ENCODE results near the gene LUZP1. TPM values are rescaled to one million over a fixed set of nuclear protein-coding genes. Genes with fewer than 3 reads are reported as not detected.

The LUZP1 gene
- total RNA-seq, 1 experiment from 2014 or later: 22.4 TPM

DNA sequence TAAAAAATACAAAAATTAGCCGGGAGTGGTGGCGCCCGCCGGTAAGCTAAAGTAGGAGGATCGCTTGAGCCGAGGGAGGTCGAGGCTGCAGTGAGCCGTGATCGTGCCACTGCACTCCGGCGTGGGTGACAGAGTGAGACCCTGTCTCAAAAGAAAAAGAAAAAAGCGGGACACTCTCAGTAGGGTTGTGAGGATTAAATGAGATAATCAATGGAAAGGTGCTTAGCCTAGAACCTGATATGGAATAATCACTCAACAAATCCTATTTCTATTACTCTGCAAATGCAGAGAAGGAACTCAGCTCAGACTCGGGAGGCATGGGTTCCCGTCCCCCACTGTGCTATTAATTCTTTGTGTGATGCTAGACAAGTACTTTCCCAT lies 529 bp upstream of the LUZP1 start:
- peak overlapping the region; percentile 93 for H3K9ac ChIP-seq (ENCODE audit: low read length)
- peak overlapping the region; percentile 86 to 89 for H3K4me3 ChIP-seq (replicated peaks in 1 of 2; ENCODE audit: low read depth in 1 of 2, low read length in 2 of 2)
- no peaks in the 10 kb centered on the region for H3K36me3 ChIP-seq (ENCODE audit: control insufficient read depth in 1 of 2, insufficient read depth in 2 of 2, low read length in 2 of 2)
- DNase-seq (ENCODE audit: low read depth, low spot score): no peak
- POLR2A ChIA-PET: interaction anchor here (0.7 to 2.8 kb wide), 9 partner anchors 9 to 315 kb away, joined by 3 to 19 read pairs (median 4); partner anchors contain the start of genes ASAP3 and KDM1A
- ATAC-seq: no peak; the same call in 1 of the 2 replicates
- H3K9me2 ChIP-seq (ENCODE audit: insufficient read depth): no peaks in the 10 kb centered on the region
- peak overlapping the region; percentile 80 for H3K4me2 ChIP-seq (ENCODE audit: low read length)
- intact Hi-C loops (cut with micrococcal nuclease): loop anchor here (5.0 kb wide), 1 partner anchor 67 kb away; no protein-coding TSS in a partner anchor
- TF ChIP-seq, protein P1, sequence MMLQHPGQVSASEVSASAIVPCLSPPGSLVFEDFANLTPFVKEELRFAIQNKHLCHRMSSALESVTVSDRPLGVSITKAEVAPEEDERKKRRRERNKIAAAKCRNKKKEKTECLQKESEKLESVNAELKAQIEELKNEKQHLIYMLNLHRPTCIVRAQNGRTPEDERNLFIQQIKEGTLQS (IDR thresholded peaks at IDR 0.05): no peak
- TF ChIP-seq, protein P2, sequence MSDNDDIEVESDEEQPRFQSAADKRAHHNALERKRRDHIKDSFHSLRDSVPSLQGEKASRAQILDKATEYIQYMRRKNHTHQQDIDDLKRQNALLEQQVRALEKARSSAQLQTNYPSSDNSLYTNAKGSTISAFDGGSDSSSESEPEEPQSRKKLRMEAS (IDR thresholded peaks at IDR 0.05): no peak
- RAD21 ChIA-PET (ENCODE audit: low non-redundant PET in 1 of 2, low total read pairs in 2 of 2, uncharacterized antibody in 2 of 2, unreplicated experiment in 2 of 2): interaction anchor here (0.6 to 1.6 kb wide), 4 partner anchors 15 to 352 kb away, joined by 3 to 10 read pairs (median 5); partner anchors contain the start of gene HTR1D (in 1 of the 2)
- H3K4me1 ChIP-seq (ENCODE audit: control insufficient read depth in 1 of 2, insufficient read depth in 2 of 2, low read length in 2 of 2): peaks cover 8 to 26% of the 10 kb centered on the region in 2 experiments
- no peaks in the 10 kb centered on the region for H3K9me3 ChIP-seq (ENCODE audit: control insufficient read depth in 1 of 2, insufficient read depth in 1 of 2, low read depth in 1 of 2, low read length in 2 of 2)
- H2AFZ ChIP-seq (ENCODE audit: low read depth, low read length, poor library complexity, severe bottlenecking): no peak overlapping the region
- H4K20me1 ChIP-seq (ENCODE audit: insufficient read depth): peaks cover 9% of the 10 kb centered on the region; the same call in 1 of the 2 replicates
- CTCF ChIA-PET: interaction anchor here (0.7 to 3.6 kb wide), 4 partner anchors 10 to 70 kb away, joined by 3 to 22 read pairs (median 6); no protein-coding TSS in a partner anchor
- H3K79me2 ChIP-seq (ENCODE audit: insufficient read depth, low read length): peaks cover 36% of the 10 kb centered on the region
- H3K27me3 ChIP-seq (ENCODE audit: insufficient read depth, low read length): no peaks in the 10 kb centered on the region
- H3K27ac ChIP-seq (ENCODE audit: low read depth, low read length): peak overlapping the region; percentile 75
- BruUV-seq (replicated peaks): TSS peak; percentile 85

DNA sequence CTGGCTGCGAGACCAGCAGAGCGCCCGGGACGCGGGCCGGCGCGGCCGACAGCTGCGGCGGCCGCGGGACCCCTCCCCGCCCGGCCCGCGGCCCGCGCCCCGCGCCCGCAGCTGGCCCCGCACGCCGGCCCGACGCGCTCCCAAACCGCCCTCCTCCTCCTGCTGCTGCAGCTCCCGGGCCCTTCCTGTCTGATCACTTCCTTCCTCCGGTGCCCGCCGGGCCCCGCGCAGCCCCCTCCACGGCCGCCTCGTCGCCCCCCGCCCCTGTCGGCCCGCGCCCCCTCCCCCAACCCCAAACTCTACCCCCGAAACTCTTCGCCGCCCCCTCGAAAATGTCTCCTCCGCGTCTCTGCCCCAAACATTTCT lies 594 bp downstream of the LUZP1 start:
- no TSS peak for BruUV-seq (replicated peaks)
- Histone ChIP-seq H3K27ac (ENCODE audit: low read depth, low read length) (peak overlapping the region; percentile 75), H3K36me3 (ENCODE audit: control insufficient read depth in 1 of 2, insufficient read depth in 2 of 2, low read length in 2 of 2) (no peaks in the 10 kb centered on the region), H3K27me3 (ENCODE audit: insufficient read depth, low read length) (no peaks in the 10 kb centered on the region), H3K79me2 (ENCODE audit: insufficient read depth, low read length) (peaks cover 46% of the 10 kb centered on the region), H3K9me2 (ENCODE audit: insufficient read depth) (no peaks in the 10 kb centered on the region), H4K20me1 (ENCODE audit: insufficient read depth) (peaks cover 9% of the 10 kb centered on the region; the same call in 1 of the 2 replicates), H2AFZ (ENCODE audit: low read depth, low read length, poor library complexity, severe bottlenecking) (no peak overlapping the region), H3K9ac (ENCODE audit: low read length) (peak overlapping the region; percentile 93), H3K4me1 (ENCODE audit: control insufficient read depth in 1 of 2, insufficient read depth in 2 of 2, low read length in 2 of 2) (peaks cover 8 to 26% of the 10 kb centered on the region in 2 experiments), H3K4me2 (ENCODE audit: low read length) (peak overlapping the region; percentile 90), H3K9me3 (ENCODE audit: control insufficient read depth in 1 of 2, insufficient read depth in 1 of 2, low read depth in 1 of 2, low read length in 2 of 2) (no peaks in the 10 kb centered on the region), H3K4me3 (replicated peaks in 1 of 2; ENCODE audit: low read depth in 1 of 2, low read length in 2 of 2) (peak overlapping the region; percentile 86 to 89)
- ChIA-PET RAD21 (ENCODE audit: low non-redundant PET in 1 of 2, low total read pairs in 2 of 2, uncharacterized antibody in 2 of 2, unreplicated experiment in 2 of 2) (interaction anchor here in 1 of 2 experiments (0.5 to 0.6 kb wide), 2 partner anchors 196 to 1358 kb away, joined by 3 to 6 read pairs; no protein-coding TSS in a partner anchor), POLR2A (interaction anchor here (1.2 to 2.8 kb wide), 2 partner anchors 64 to 68 kb away, joined by 5 to 19 read pairs; no protein-coding TSS in a partner anchor), CTCF (interaction anchor here (0.8 to 3.6 kb wide), 2 partner anchors 16 to 69 kb away, joined by 3 to 22 read pairs; no protein-coding TSS in a partner anchor)
- ATAC-seq: peak; percentile 31
- intact Hi-C loops (cut with micrococcal nuclease): loop anchor here (5.0 kb wide), 1 partner anchor 66 kb away; no protein-coding TSS in a partner anchor
- TF ChIP-seq, protein P1 (IDR thresholded peaks at IDR 0.05): no peak
- TF ChIP-seq EZH2phosphoT487 (IDR thresholded peaks at IDR 0.05; ENCODE audit: borderline replicate concordance): no peak
- no peak for DNase-seq (ENCODE audit: low read depth, low spot score)
